Neural crest cell (in vitro differentiated cells): ENCODE measurements around the gene MST1. TPM values are rescaled to one million over a fixed set of nuclear protein-coding genes. Genes with fewer than 3 reads are reported as not detected.

Experiments used
- DNase-seq: peaks from one replicate; pipeline ENCODE4 v3.0.0; 2021; ENCODE audit warnings: low read depth, mixed read lengths, low spot score
- H3K27ac Mint-ChIP-seq: one replicate; pipeline ENCODE4 v1.8.0; 2021; ENCODE audit warnings: mild to moderate bottlenecking, mixed read lengths; ENCODE audit not compliant: unreplicated experiment
- H3K27me3 Mint-ChIP-seq: 2 replicates; pipeline ENCODE4 v1.8.0; 2021; ENCODE audit warnings: low read depth, mild to moderate bottlenecking, mixed read lengths
- H3K36me3 Mint-ChIP-seq: 2 replicates; pipeline ENCODE4 v1.8.0; 2021; ENCODE audit warnings: low read depth, mild to moderate bottlenecking, mixed read lengths
- H3K4me1 Mint-ChIP-seq: 2 replicates; pipeline ENCODE4 v1.8.0; 2021; ENCODE audit warnings: mixed read lengths
- H3K4me3 Mint-ChIP-seq: one replicate; pipeline ENCODE4 v1.8.0; 2021; ENCODE audit warnings: mild to moderate bottlenecking, mixed read lengths
- H3K9me3 Mint-ChIP-seq: 2 replicates; pipeline ENCODE4 v1.8.0; 2021; ENCODE audit warnings: mixed read lengths
- total RNA-seq: library from RNA; stranded (reverse); gene quantifications from 2 replicates; pipeline ENCODE4 v1.2.1, GENCODE V29; 2021
- TF ChIP-seq, protein P1 (sequence below): fragments of 200-600 bp; sonication (generic); conservative IDR thresholded peaks from 2 replicates; pipeline ENCODE4 v1.5.0; 2021; ENCODE audit warnings: antibody characterized with exemption, mild to moderate bottlenecking

MST1 gene
- total RNA-seq, 1 donor from 2014 or later: 15.0 TPM

DNA sequence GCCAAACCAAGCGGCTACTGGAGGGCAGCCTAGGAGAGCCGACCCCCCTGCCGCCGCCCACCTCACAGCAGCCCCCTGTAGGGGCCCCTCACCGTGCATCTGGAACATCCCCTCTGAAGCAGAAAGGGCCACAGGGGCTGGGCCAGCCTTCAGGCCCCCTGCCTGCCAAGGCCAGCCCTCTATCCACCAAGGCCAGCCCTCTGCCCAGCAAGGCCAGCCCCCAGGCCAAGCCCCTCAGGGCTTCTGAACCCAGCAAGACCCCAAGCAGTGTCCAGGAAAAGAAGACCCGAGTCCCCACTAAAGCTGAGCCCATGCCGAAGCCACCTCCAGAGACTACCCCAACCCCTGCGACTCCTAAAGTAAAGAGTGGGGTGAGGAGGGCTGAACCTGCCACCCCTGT is 38.6 kb downstream of the MST1 start:
- DNase-seq: no peak
- TF ChIP-seq, protein P1, sequence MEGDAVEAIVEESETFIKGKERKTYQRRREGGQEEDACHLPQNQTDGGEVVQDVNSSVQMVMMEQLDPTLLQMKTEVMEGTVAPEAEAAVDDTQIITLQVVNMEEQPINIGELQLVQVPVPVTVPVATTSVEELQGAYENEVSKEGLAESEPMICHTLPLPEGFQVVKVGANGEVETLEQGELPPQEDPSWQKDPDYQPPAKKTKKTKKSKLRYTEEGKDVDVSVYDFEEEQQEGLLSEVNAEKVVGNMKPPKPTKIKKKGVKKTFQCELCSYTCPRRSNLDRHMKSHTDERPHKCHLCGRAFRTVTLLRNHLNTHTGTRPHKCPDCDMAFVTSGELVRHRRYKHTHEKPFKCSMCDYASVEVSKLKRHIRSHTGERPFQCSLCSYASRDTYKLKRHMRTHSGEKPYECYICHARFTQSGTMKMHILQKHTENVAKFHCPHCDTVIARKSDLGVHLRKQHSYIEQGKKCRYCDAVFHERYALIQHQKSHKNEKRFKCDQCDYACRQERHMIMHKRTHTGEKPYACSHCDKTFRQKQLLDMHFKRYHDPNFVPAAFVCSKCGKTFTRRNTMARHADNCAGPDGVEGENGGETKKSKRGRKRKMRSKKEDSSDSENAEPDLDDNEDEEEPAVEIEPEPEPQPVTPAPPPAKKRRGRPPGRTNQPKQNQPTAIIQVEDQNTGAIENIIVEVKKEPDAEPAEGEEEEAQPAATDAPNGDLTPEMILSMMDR: no peak
- Mint-ChIP-seq H3K27me3 (no peaks in the 10 kb centered on the region), H3K4me3 (no peak overlapping the region), H3K9me3 (no peaks in the 10 kb centered on the region), H3K27ac (no peak overlapping the region), H3K36me3 (no peaks in the 10 kb centered on the region), H3K4me1 (peaks cover 6% of the 10 kb centered on the region)

DNA sequence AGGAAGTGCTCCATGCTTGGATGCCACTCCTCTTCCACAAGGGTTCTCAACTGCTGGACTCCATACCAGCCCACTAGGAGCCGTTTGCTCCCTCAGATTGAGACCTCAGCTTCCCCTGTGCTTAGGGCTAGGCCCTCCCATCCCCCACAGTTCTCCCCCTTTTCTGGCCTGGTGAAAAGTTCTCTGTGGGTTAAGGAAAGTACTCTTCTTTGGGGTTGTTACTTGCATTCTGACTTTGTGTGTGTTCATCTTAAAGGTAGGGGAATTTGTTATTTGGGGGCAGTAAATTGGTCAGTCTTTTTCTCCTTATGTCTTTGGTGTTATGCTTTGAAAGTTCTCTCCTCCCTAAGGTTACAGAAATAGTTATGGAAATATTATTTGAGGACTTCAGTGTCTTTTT is 39.1 kb downstream of the MST1 start:
- peak overlapping the region; percentile 65 for H3K27ac Mint-ChIP-seq
- TF ChIP-seq, protein P1: no peak
- DNase-seq: no peak
- H3K9me3 Mint-ChIP-seq: no peaks in the 10 kb centered on the region
- H3K4me3 Mint-ChIP-seq: no peak overlapping the region
- no peaks in the 10 kb centered on the region for H3K36me3 Mint-ChIP-seq
- peaks cover 6% of the 10 kb centered on the region for H3K4me1 Mint-ChIP-seq
- no peaks in the 10 kb centered on the region for H3K27me3 Mint-ChIP-seq

DNA sequence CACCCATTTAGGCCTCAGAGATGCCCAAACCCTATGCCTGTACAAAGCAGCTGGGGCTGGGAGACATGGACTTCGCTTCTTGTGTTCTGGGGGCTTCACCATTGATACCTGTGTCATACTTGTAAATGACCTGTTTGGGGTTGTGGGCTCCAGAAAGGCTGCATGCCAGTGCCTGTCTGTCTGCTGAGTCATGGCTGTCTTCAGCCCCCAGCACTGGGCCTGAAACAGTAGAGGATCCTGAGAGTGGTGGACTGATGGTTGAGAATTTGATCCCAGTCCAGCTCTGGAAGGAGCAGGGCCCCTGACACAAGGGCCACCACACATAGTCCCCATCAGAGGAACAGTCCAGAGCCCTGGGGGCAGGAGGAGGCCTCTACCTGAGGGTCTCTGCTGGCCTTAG is 39.7 kb downstream of the MST1 start:
- Mint-ChIP-seq H3K27ac (no peak overlapping the region), H3K27me3 (no peaks in the 10 kb centered on the region), H3K9me3 (no peaks in the 10 kb centered on the region), H3K4me3 (no peak overlapping the region), H3K4me1 (peaks cover 6% of the 10 kb centered on the region), H3K36me3 (no peaks in the 10 kb centered on the region)
- no peak for DNase-seq
- TF ChIP-seq, protein P1: no peak

DNA sequence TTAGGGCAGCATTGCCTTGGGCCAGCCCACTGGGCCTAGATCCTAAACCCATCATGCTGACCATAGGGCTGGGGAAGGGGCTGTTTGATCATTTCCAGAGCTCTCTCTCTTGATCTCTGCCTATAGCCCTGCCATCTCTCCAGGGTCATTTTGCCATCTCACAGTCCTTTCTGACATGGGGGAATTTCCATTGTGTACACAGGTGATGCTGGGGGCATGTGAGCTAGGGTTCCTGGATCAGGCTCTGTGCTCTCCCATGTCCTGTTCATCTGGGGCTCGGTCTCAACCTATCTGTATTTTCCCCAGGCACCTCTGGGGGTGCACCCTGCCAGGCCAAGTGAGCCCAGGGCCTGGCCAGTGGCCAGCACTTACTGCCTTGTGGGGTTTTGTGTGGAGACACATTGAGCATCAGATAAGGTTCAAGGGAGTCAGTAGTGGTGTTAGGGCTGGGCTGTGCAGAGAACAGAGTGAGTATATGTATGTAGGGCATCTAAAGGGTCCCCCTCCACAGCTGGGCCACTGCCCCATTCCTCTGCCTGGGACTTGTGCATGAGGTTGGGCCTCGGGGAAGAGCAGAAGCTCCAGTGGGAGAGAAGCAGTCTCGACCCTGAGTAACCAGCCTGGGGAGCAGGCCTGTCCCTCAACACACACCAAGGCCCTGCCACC is 40.8 kb downstream of the MST1 start:
- Mint-ChIP-seq H3K4me3 (no peak overlapping the region), H3K27me3 (no peaks in the 10 kb centered on the region)
- TF ChIP-seq, protein P1: no peak

DNA sequence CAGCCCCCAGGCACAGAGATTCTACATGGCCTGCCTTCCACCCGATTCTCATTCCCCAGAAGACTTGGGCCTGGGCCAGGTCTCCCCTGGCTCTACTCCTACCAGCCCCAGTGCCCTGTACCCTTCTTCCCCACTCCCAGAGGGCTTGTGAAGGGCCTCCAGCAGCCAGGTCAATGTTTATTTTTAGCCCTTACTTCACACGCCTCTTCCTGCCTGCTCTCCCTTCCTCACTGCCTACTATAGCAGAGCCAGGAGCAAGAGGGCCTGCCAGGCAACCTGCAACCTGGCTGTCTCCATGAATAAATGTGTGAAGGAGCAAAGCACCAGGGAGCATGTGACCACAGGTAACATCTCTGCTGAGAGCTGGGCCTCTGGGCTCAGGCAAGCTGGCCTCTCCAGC is 41.5 kb downstream of the MST1 start:
- H3K27ac Mint-ChIP-seq: no peak overlapping the region
- H3K9me3 Mint-ChIP-seq: no peaks in the 10 kb centered on the region
- no peaks in the 10 kb centered on the region for H3K36me3 Mint-ChIP-seq
- TF ChIP-seq, protein P1: no peak
- H3K27me3 Mint-ChIP-seq: no peaks in the 10 kb centered on the region
- H3K4me3 Mint-ChIP-seq: no peak overlapping the region
- peaks cover 6% of the 10 kb centered on the region for H3K4me1 Mint-ChIP-seq
- no peak for DNase-seq

More for the DNA sequence above, 40.8 kb downstream of the MST1 start:
- Mint-ChIP-seq H3K27ac (no peak overlapping the region), H3K36me3 (no peaks in the 10 kb centered on the region), H3K9me3 (no peaks in the 10 kb centered on the region), H3K4me1 (peaks cover 6% of the 10 kb centered on the region)
- DNase-seq: no peak
